ENCODE measurements around the gene HPDL. TPM values are rescaled to one million over a fixed set of nuclear protein-coding genes. Genes with fewer than 3 reads are reported as not detected.
A peak's percentile ranks its signal among the peaks of the same experiment; 100 is the strongest.

Gene HPDL
- total and polyA plus RNA-seq, 2 donors, result 0.91 to 6.8 TPM

DNA sequence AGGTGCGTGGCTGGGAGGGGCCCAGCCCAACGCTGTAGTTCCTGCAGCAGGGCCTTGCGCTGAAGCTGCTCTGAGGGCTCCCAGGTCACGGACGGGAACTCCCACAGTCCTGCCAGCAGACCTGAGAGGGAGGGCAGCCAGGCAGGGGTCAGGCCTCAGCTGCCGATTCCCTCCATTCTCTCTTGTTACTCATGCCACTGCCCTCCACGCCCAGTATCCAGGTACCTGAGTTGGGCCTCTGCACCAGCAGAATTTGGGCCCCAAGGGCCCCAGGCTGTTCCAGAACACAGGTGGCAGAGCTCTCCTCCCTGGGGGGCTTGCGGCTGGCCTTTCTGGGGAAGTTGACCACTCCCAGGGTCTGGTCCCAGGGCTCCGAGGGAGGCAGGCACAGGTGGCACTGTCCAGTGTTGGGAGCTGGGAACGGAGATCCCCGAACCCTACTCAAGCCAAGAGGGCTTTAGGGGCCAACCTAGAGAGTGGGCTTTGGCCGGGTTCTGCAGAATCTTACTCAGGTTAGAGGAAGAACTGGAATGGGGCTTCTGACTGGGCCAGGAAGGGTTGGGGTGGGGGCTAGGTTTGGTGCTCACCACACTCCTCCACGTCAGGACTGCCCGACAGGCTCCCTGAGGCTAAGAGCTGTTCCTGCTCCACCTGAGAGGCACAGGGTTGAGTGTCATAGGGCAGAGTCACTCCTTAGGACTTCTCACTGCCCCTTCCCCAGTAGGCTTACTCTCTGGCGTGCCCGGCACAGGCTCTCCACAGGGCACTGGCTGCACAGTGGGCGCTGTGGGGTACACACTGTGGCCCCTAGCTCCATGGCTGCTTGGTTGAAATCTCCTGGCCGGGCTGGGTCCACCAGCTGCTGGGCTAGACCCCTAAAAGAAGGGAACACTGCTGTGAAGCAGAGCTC lies 5.0 kb downstream of the HPDL start:
- H3K4me3 ChIP-seq (ENCODE audit: low read length in 2 of 2), result no peak overlapping the region
- peaks cover 4 to 21% of the 10 kb centered on the region in 2 donors for H3K4me1 ChIP-seq (ENCODE audit: control insufficient read depth in 2 of 2, insufficient read depth in 2 of 2, low read length in 2 of 2)
- H3K27ac ChIP-seq (ENCODE audit: low read depth in 1 of 2, low read length in 1 of 2), result no peak overlapping the region
- DNase-seq (ENCODE audit: low read depth in 6 of 9, low spot score in 9 of 9), result no peak
- H3K9me3 ChIP-seq (ENCODE audit: control insufficient read depth in 2 of 2, insufficient read depth in 1 of 2, low read length in 1 of 2), result no peaks in the 10 kb centered on the region
- 98% methylated on average over 18 of the region's 18 CpGs for WGBS
- H3K36me3 ChIP-seq (ENCODE audit: control insufficient read depth in 2 of 2, insufficient read depth in 2 of 2, low read length in 1 of 2), result peaks cover 38 to 41% of the 10 kb centered on the region in 2 donors
- H3K27me3 ChIP-seq (ENCODE audit: control insufficient read depth in 2 of 2, insufficient read depth in 1 of 2, low read length in 1 of 2), result peaks cover 0 to 8% of the 10 kb centered on the region in 2 donors

GRCh38 chr1:45332346-45332720 lies 5.6 kb downstream of the HPDL start:
- Histone ChIP-seq H3K36me3 (ENCODE audit: control insufficient read depth in 2 of 2, insufficient read depth in 2 of 2, low read length in 1 of 2) (peaks cover 38 to 41% of the 10 kb centered on the region in 2 donors), H3K4me1 (ENCODE audit: control insufficient read depth in 2 of 2, insufficient read depth in 2 of 2, low read length in 2 of 2) (peaks cover 1 to 14% of the 10 kb centered on the region in 2 donors), H3K27me3 (ENCODE audit: control insufficient read depth in 2 of 2, insufficient read depth in 1 of 2, low read length in 1 of 2) (peaks cover 0 to 4% of the 10 kb centered on the region in 2 donors), H3K4me3 (ENCODE audit: low read length in 2 of 2) (no peak overlapping the region), H3K27ac (ENCODE audit: low read depth in 1 of 2, low read length in 1 of 2) (no peak overlapping the region), H3K9me3 (ENCODE audit: control insufficient read depth in 2 of 2, insufficient read depth in 1 of 2, low read length in 1 of 2) (no peaks in the 10 kb centered on the region)
- DNase-seq (ENCODE audit: low read depth in 6 of 9, low spot score in 9 of 9), result no peak
- 98% methylated on average over 10 of the region's 10 CpGs for WGBS

DNA sequence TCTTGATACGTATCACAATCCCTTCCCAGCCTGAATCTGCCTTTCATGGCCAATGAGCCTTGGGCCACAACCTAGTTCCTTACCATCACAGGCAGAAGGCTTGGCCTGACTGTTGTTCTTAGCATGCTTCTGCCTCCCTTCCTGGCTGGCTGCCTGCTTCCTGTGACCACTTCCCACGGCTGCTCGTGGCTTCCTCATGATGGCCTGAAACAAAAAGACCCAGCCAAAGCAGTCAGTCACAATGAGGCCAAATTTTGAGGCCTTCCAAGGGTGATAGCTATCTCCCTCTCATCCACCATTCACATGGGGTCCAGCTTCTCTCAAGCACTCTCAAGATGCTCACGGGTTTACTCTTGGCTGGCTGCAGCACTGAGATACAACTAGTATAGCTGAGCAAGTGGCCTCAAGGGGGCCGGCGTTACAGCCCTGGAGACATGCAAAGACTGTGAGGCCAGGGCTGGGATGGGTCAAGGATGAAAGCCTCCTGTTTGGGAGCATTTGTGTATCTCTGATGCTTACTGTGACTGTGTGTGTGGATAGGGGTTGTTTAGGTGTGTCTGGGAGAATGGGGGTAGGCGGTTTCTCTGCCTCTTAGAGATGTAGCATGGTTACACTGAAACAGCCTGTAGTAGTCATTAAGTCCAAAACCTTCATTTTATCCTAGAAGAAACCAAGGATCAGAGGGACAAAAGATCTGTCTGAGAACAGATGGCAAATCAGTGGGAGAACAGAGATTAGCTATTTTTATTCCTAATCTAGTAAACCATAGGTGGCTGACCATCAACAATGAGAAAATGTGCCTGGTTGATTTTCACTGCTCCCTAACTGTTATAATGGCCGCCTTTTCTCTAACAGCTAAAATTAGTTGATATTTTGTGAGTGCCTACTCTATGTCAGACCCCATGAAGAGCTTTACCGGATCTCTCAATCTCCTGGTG lies 7.9 kb downstream of the HPDL start:
- DNase-seq (ENCODE audit: low read depth in 6 of 9, low spot score in 9 of 9), result no peak
- no peak overlapping the region for H3K27ac ChIP-seq (ENCODE audit: low read depth in 1 of 2, low read length in 1 of 2)
- no peak overlapping the region for H3K4me3 ChIP-seq (ENCODE audit: low read length in 2 of 2)
- WGBS, result 86% methylated on average over 9 of the region's 9 CpGs
- H3K36me3 ChIP-seq (ENCODE audit: control insufficient read depth in 2 of 2, insufficient read depth in 2 of 2, low read length in 1 of 2), result peaks cover 30 to 35% of the 10 kb centered on the region in 2 donors
- H3K27me3 ChIP-seq (ENCODE audit: control insufficient read depth in 2 of 2, insufficient read depth in 1 of 2, low read length in 1 of 2), result no peaks in the 10 kb centered on the region
- H3K9me3 ChIP-seq (ENCODE audit: control insufficient read depth in 2 of 2, insufficient read depth in 1 of 2, low read length in 1 of 2), result no peaks in the 10 kb centered on the region
- peaks cover 6 to 10% of the 10 kb centered on the region in 2 donors for H3K4me1 ChIP-seq (ENCODE audit: control insufficient read depth in 2 of 2, insufficient read depth in 2 of 2, low read length in 2 of 2)

GRCh38 chr1:45335855-45336324 lies 9.2 kb downstream of the HPDL start:
- Histone ChIP-seq H3K4me1 (ENCODE audit: control insufficient read depth in 2 of 2, insufficient read depth in 2 of 2, low read length in 2 of 2) (peaks cover 11 to 14% of the 10 kb centered on the region in 2 donors), H3K27me3 (ENCODE audit: control insufficient read depth in 2 of 2, insufficient read depth in 1 of 2, low read length in 1 of 2) (no peaks in the 10 kb centered on the region), H3K36me3 (ENCODE audit: control insufficient read depth in 2 of 2, insufficient read depth in 2 of 2, low read length in 1 of 2) (peaks cover 24 to 35% of the 10 kb centered on the region in 2 donors), H3K27ac (ENCODE audit: low read depth in 1 of 2, low read length in 1 of 2) (no peak overlapping the region), H3K9me3 (ENCODE audit: control insufficient read depth in 2 of 2, insufficient read depth in 1 of 2, low read length in 1 of 2) (no peaks in the 10 kb centered on the region), H3K4me3 (ENCODE audit: low read length in 2 of 2) (no peak overlapping the region)
- DNase-seq (ENCODE audit: low read depth in 6 of 9, low spot score in 9 of 9), result no peak
- 98% methylated on average over 4 of the region's 4 CpGs for WGBS

- H3K27me3 ChIP-seq (ENCODE audit: control insufficient read depth in 2 of 2, insufficient read depth in 1 of 2, low read length in 1 of 2), result no peaks in the 10 kb centered on the region
- H3K9me3 ChIP-seq (ENCODE audit: control insufficient read depth in 2 of 2, insufficient read depth in 1 of 2, low read length in 1 of 2), result no peaks in the 10 kb centered on the region
- H3K27ac ChIP-seq (ENCODE audit: low read depth in 1 of 2, low read length in 1 of 2), result no peak overlapping the region
- H3K4me3 ChIP-seq (ENCODE audit: low read length in 2 of 2), result no peak overlapping the region
- 82% methylated on average over 3 of the region's 3 CpGs for WGBS
- peaks cover 23 to 28% of the 10 kb centered on the region in 2 donors for H3K36me3 ChIP-seq (ENCODE audit: control insufficient read depth in 2 of 2, insufficient read depth in 2 of 2, low read length in 1 of 2)
- peaks cover 19 to 23% of the 10 kb centered on the region in 2 donors for H3K4me1 ChIP-seq (ENCODE audit: control insufficient read depth in 2 of 2, insufficient read depth in 2 of 2, low read length in 2 of 2)
- no peak for DNase-seq (ENCODE audit: low read depth in 6 of 9, low spot score in 9 of 9)
Measured at GRCh38 chr1:45337630-45338325, 11.1 kb downstream of the HPDL start.

DNA sequence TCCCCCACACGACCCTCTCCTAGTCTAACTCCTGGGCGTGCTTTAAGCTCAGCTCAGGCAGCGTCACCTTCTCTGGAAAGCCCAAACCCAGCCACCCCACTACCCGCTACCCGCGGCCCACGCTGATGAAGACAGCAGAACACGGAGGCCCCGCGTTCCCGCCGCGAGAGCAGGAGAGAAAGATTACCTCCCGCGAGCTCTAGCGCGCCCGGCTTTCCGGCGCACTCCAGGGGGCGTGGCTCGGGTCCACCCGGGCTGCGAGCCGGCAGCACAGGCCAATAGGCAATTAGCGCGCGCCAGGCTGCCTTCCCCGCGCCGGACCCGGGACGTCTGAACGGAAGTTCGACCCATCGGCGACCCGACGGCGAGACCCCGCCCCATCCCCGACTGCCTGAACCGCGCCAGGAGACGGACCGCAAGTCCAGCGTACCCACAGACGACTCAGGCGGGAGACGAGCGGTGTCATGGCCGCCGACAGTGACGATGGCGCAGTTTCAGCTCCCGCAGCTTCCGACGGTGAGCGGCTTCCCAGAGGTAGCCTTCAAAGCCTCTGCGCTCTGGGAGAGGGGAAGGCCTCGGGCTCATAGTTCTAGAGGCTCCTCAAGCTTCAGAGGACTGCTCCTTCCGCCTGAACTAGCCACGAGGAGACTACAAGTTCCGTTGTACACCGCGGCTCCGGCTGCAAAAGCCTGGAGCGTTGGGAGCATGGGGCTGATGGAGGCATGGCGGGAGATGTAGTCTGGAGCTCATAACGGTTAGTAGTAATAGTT lies 13.3 kb downstream of the HPDL start, which contains the start of the genes MUTYH and TOE1:
Gene MUTYH (minus strand): TSS at position 652 of the 770 bp plus-strand sequence. CDS start 5,935 bp downstream, outside the sequence.
Gene TOE1 (plus strand): TSS at position 382 of the 770 bp plus-strand sequence. CDS start 83 bp downstream, at position 465.
- WGBS, result under 1% methylated on average over 70 of the region's 70 CpGs
- Histone ChIP-seq H3K27me3 (ENCODE audit: control insufficient read depth in 2 of 2, insufficient read depth in 1 of 2, low read length in 1 of 2) (no peaks in the 10 kb centered on the region), H3K9me3 (ENCODE audit: control insufficient read depth in 2 of 2, insufficient read depth in 1 of 2, low read length in 1 of 2) (no peaks in the 10 kb centered on the region), H3K27ac (ENCODE audit: low read depth in 1 of 2, low read length in 1 of 2) (peak within 1 kb of the TSS; percentile 93 to 96), H3K4me3 (ENCODE audit: low read length in 2 of 2) (peak within 1 kb of the TSS; percentile 59 to 84), H3K36me3 (ENCODE audit: control insufficient read depth in 2 of 2, insufficient read depth in 2 of 2, low read length in 1 of 2) (peaks cover 34 to 36% of the 10 kb centered on the region in 2 donors), H3K4me1 (ENCODE audit: control insufficient read depth in 2 of 2, insufficient read depth in 2 of 2, low read length in 2 of 2) (peaks cover 19 to 23% of the 10 kb centered on the region in 2 donors)
- peak; percentile 64 to 92 (median 80) for DNase-seq (ENCODE audit: low read depth in 6 of 9, low spot score in 9 of 9)

GRCh38 chr1:45340816-45341466 lies 14.2 kb downstream of the HPDL start:
- peak overlapping the region; percentile 59 to 84 for H3K4me3 ChIP-seq (ENCODE audit: low read length in 2 of 2)
- peak in 2 of 9 donors; percentile 13 to 41 for DNase-seq (ENCODE audit: low read depth in 6 of 9, low spot score in 9 of 9)
- 34% methylated on average over 6 of the region's 6 CpGs for WGBS
- peak overlapping the region in 1 of 2 donors; percentile 96 for H3K27ac ChIP-seq (ENCODE audit: low read depth in 1 of 2, low read length in 1 of 2)
- no peaks in the 10 kb centered on the region for H3K27me3 ChIP-seq (ENCODE audit: control insufficient read depth in 2 of 2, insufficient read depth in 1 of 2, low read length in 1 of 2)
- H3K9me3 ChIP-seq (ENCODE audit: control insufficient read depth in 2 of 2, insufficient read depth in 1 of 2, low read length in 1 of 2), result no peaks in the 10 kb centered on the region
- peaks cover 19 to 23% of the 10 kb centered on the region in 2 donors for H3K4me1 ChIP-seq (ENCODE audit: control insufficient read depth in 2 of 2, insufficient read depth in 2 of 2, low read length in 2 of 2)
- H3K36me3 ChIP-seq (ENCODE audit: control insufficient read depth in 2 of 2, insufficient read depth in 2 of 2, low read length in 1 of 2), result peaks cover 42 to 43% of the 10 kb centered on the region in 2 donors
